Keratinocyte (primary cell): ENCODE data around the gene CCSER1. TPM values are rescaled to one million over a fixed set of nuclear protein-coding genes. Genes with fewer than 3 reads are reported as not detected.

Experiments
- DNase-seq: peaks from one replicate; pipeline ENCODE4 v3.0.0-alpha.2; 2011; ENCODE audit warnings: low read depth, missing footprints, low spot score
- FAIRE-seq: peaks from 2 replicates; lab custom pipeline; 2011; peaks lifted over from hg19 to GRCh38; lab: Jason Lieb, UNC
- H2AFZ ChIP-seq: 2 replicates; pipeline ENCODE4 v1.6.0; 2012; ENCODE audit warnings: low read length, control low read depth, inconsistent platforms; ENCODE audit not compliant: control insufficient read depth
- H3K27ac ChIP-seq: 2 replicates; pipeline ENCODE4 v1.5.1; 2011; ENCODE audit warnings: low read length; ENCODE audit not compliant: control insufficient read depth, insufficient read depth
- H3K27me3 ChIP-seq: 3 replicates; pipeline ENCODE4 v1.6.0; 2011; ENCODE audit warnings: low read length; ENCODE audit not compliant: control insufficient read depth, insufficient read depth; ENCODE audit errors: extremely low read depth
- H3K36me3 ChIP-seq, 2 experiments: 2 replicates in 1 of 2; 3 replicates in 1 of 2; pipeline ENCODE4 v1.5.1; 2011; ENCODE audit warnings: low read length in 2 of 2, mild to moderate bottlenecking in 1 of 2; ENCODE audit not compliant: control insufficient read depth in 2 of 2, insufficient read depth in 2 of 2; ENCODE audit errors: extremely low read depth in 1 of 2
- H3K4me1 ChIP-seq: 3 replicates; pipeline ENCODE4 v1.5.1; 2011; ENCODE audit warnings: low read length; ENCODE audit not compliant: control insufficient read depth, insufficient read depth; ENCODE audit errors: extremely low read depth
- H3K4me2 ChIP-seq: 3 replicates; pipeline ENCODE4 v1.6.0; 2011; ENCODE audit warnings: low read depth, low read length; ENCODE audit not compliant: control insufficient read depth, insufficient read depth; ENCODE audit errors: extremely low read depth
- H3K4me3 ChIP-seq, 3 experiments: fragments of 200-600 bp in 1 of 3; sonication (generic) in 1 of 3; 2 replicates in 2 of 3; 3 replicates in 1 of 3; pipeline ENCODE4 v1.5.1; 2011 to 2016; ENCODE audit warnings: low read length in 3 of 3, mild to moderate bottlenecking in 3 of 3, control low read depth in 2 of 3, inconsistent platforms in 1 of 3, low read depth in 1 of 3, mixed read lengths in 1 of 3, mixed run types in 1 of 3, moderate library complexity in 1 of 3; ENCODE audit not compliant: control insufficient read depth in 2 of 3, insufficient read depth in 2 of 3; ENCODE audit errors: extremely low read depth in 1 of 3
- H3K79me2 ChIP-seq: 2 replicates; pipeline ENCODE4 v1.6.0; 2012; ENCODE audit warnings: low read length; ENCODE audit not compliant: control insufficient read depth, insufficient read depth
- H3K9ac ChIP-seq: 3 replicates; pipeline ENCODE4 v1.6.0; 2011; ENCODE audit warnings: low read length; ENCODE audit not compliant: control insufficient read depth, insufficient read depth; ENCODE audit errors: extremely low read depth
- H3K9me1 ChIP-seq: 3 replicates; pipeline ENCODE4 v1.6.0; 2011; ENCODE audit warnings: low read length; ENCODE audit not compliant: control insufficient read depth, insufficient read depth; ENCODE audit errors: extremely low read depth
- H3K9me3 ChIP-seq: 2 replicates; pipeline ENCODE4 v1.5.1; 2012; ENCODE audit warnings: low read depth, low read length; ENCODE audit not compliant: control insufficient read depth
- H4K20me1 ChIP-seq: 3 replicates; pipeline ENCODE4 v1.6.0; 2011; ENCODE audit warnings: low read length; ENCODE audit not compliant: control insufficient read depth, insufficient read depth; ENCODE audit errors: extremely low read depth
- CTCF ChIP-seq, 3 experiments: IDR thresholded peaks in 1 of 3; conservative IDR thresholded peaks in 1 of 3; optimal IDR thresholded peaks in 1 of 3; 2 replicates in 2 of 3; 3 replicates in 1 of 3; pipeline versions ENCODE3 to v1.5.1; 2011; ENCODE audit warnings: low read length in 3 of 3, mild to moderate bottlenecking in 3 of 3, moderate library complexity in 2 of 3, control low read depth in 1 of 3, inconsistent platforms in 1 of 3; ENCODE audit not compliant: insufficient read depth in 2 of 3; ENCODE audit errors: extremely low read depth in 1 of 3
- EZH2 ChIP-seq: IDR thresholded peaks from one replicate; pipeline ENCODE4 v1.6.1; 2012; ENCODE audit warnings: inconsistent platforms, mild to moderate bottlenecking, low read length, moderate library complexity
- dilution Hi-C: fragments of 300-500 bp; cut with MboI; formaldehyde crosslinking; loops from one replicate; pipeline ENCODE4 v1.7.0; 2020; ENCODE audit warnings: low sequenced_read_pairs; ENCODE audit not compliant: extremely low pct_ligation_motif_present
- polyA plus RNA-seq, 5 experiments: library from polyadenylated mRNA; depleted of rRNA in 3 of 5; stranded (reverse) in 3 of 5; stranded (forward) in 1 of 5; unstranded in 1 of 5; fragments of >200 nt; gene quantifications; 1 replicate in 1 of 5; 2 replicates in 3 of 5; 3 replicates in 1 of 5; pipeline versions ENCODE4 v1.2.1 to v1.2.3, GENCODE V29; 2011 to 2012; ENCODE audit warnings: missing spikeins in 2 of 5, low read depth in 1 of 5, low replicate concordance in 1 of 5

CCSER1 gene
- polyA plus RNA-seq, 1 donor (not counting 4 experiments of a cell fraction or from before 2014, with no cell fraction given) = 1.2 TPM

DNA sequence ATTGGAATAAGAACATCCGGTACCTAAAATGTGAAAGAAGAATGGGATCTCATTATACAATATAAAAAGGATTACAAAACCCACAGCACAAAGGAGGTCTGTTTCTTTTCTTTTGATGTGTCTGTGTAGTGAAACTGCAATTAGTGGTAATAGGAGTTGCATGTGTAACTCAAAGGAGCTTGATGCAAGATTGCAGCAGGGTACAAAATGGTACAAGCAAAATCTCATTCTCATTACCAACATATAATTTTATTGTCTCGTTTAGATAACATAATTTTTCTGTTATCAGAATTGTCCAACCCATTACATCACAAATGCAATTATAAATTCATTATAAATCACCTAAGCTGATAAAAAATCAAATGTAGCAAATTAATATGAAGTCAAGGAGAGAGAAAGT lies 47.1 kb upstream of the CCSER1 start:
- FAIRE-seq (no peak), DNase-seq (no peak)
- H3K4me3 ChIP-seq = no peak overlapping the region
- H3K9me3 ChIP-seq = no peaks in the 10 kb centered on the region
- no peaks in the 10 kb centered on the region for H4K20me1 ChIP-seq
- H3K9me1 ChIP-seq = no peaks in the 10 kb centered on the region
- no peaks in the 10 kb centered on the region for H3K79me2 ChIP-seq
- no peak overlapping the region for H3K4me2 ChIP-seq
- dilution Hi-C loops = no loop called here
- H3K9ac ChIP-seq = no peak overlapping the region
- no peak overlapping the region for H2AFZ ChIP-seq
- peaks cover 7% of the 10 kb centered on the region for H3K4me1 ChIP-seq
- no peak overlapping the region for H3K27ac ChIP-seq
- no peaks in the 10 kb centered on the region for H3K36me3 ChIP-seq
- no peaks in the 10 kb centered on the region for H3K27me3 ChIP-seq
- TF ChIP-seq CTCF (optimal IDR thresholded peaks at IDR 0.05 in 1 of 3, IDR thresholded peaks at IDR 0.05 in 1 of 3, conservative IDR thresholded peaks at IDR 0.05 in 1 of 3; ENCODE audit: extremely low read depth in 1 of 3, insufficient read depth in 2 of 3, low read length in 3 of 3) (no peak), EZH2 (no peak)

DNA sequence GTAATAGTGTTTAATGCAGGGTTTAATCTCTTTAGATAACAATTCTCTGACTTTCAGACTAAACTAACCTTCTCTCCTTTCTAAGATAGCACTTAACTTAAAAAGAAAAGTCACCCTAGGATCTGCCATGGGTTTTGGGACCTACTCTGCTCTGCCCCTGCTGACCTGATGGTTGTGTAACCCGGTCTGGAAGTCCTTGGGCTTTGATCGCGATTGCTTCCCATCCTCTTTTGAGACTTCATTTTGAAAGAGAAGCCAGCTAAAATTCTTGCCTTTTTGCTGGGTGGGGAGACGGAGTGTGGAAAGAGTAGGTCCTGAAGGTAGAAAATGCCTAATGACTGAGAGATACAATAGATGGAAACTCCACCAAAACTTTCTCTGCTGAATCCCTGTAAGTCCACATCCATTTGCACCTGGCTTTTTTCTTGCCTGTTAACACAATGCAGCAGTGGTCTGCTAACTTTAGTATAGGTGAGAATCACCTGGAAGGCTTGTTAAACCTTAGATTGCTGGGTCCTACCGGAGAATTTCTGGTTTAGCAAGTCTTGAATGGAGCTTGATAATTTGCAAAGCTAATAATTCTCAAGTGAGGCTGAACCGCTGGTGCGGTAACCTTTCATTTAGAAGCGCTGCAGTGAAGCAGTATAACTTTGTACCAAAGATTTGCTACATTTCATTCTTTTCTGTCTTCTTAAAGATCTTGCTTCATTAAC lies 45.6 kb upstream of the CCSER1 start:
- no peak overlapping the region for H3K9ac ChIP-seq
- no peak overlapping the region for H3K4me2 ChIP-seq
- DNase-seq = no peak
- no peaks in the 10 kb centered on the region for H3K79me2 ChIP-seq
- no peak overlapping the region for H2AFZ ChIP-seq
- H3K4me3 ChIP-seq = no peak overlapping the region
- TF ChIP-seq EZH2 (no peak), CTCF (optimal IDR thresholded peaks at IDR 0.05 in 1 of 3, IDR thresholded peaks at IDR 0.05 in 1 of 3, conservative IDR thresholded peaks at IDR 0.05 in 1 of 3; ENCODE audit: extremely low read depth in 1 of 3, insufficient read depth in 2 of 3, low read length in 3 of 3) (no peak)
- H3K27ac ChIP-seq = no peak overlapping the region
- no peaks in the 10 kb centered on the region for H3K27me3 ChIP-seq
- H4K20me1 ChIP-seq = no peaks in the 10 kb centered on the region
- H3K4me1 ChIP-seq = peaks cover 7% of the 10 kb centered on the region
- FAIRE-seq = no peak
- H3K9me1 ChIP-seq = no peaks in the 10 kb centered on the region
- dilution Hi-C loops = no loop called here
- no peaks in the 10 kb centered on the region for H3K36me3 ChIP-seq
- no peaks in the 10 kb centered on the region for H3K9me3 ChIP-seq
